Measurements from ENCODE around the gene TNS4. TPM values are rescaled to one million over a fixed set of nuclear protein-coding genes. Genes with fewer than 3 reads are reported as not detected.

TNS4 gene
- total RNA-seq, 1 experiment from 2014 or later = 522 TPM

- no peaks in the 10 kb centered on the region for H3K27me3 Mint-ChIP-seq (ENCODE audit: insufficient read depth, unreplicated experiment)
- peaks cover 68% of the 10 kb centered on the region for H3K4me1 Mint-ChIP-seq (ENCODE audit: insufficient read depth, unreplicated experiment)
- POLR2A ChIA-PET = interaction anchor here (1.2 to 21.4 kb wide), 5 partner anchors 10 to 54 kb away, joined by 3 to 703 read pairs (median 199); partner anchors contain the start of gene TNS4
- no TSS peak for BruUV-seq (replicated peaks)
- H3K27ac Mint-ChIP-seq (ENCODE audit: low read depth, unreplicated experiment) = peak overlapping the region; percentile 89
- DNase-seq (ENCODE audit: unreplicated experiment) = peak; percentile 73
- intact Hi-C loops (cut with micrococcal nuclease) = loop anchor here (2.0 kb wide), 1 partner anchor 16 kb away; no protein-coding TSS in a partner anchor
- peaks cover 100% of the 10 kb centered on the region for H3K36me3 Mint-ChIP-seq (ENCODE audit: insufficient read depth, unreplicated experiment)
- TF ChIP-seq CTCF (IDR thresholded peaks at IDR 0.05; ENCODE audit: unreplicated experiment) = no peak
- CTCF ChIA-PET = interaction anchor here (0.5 to 1.4 kb wide), 3 partner anchors 21 to 52 kb away, joined by 3 read pairs; no protein-coding TSS in a partner anchor
- no peaks in the 10 kb centered on the region for H3K9me3 Mint-ChIP-seq (ENCODE audit: unreplicated experiment)
- H3K4me3 Mint-ChIP-seq (ENCODE audit: unreplicated experiment) = no peak overlapping the region
Measured at GRCh38 chr17:40480501-40481003, 20.9 kb downstream of the TNS4 start.

- DNase-seq (ENCODE audit: unreplicated experiment) = no peak
- BruUV-seq (replicated peaks) = no TSS peak
- Mint-ChIP-seq H3K9me3 (ENCODE audit: unreplicated experiment) (no peaks in the 10 kb centered on the region), H3K4me3 (ENCODE audit: unreplicated experiment) (no peak overlapping the region), H3K4me1 (ENCODE audit: insufficient read depth, unreplicated experiment) (peaks cover 62% of the 10 kb centered on the region), H3K36me3 (ENCODE audit: insufficient read depth, unreplicated experiment) (peaks cover 100% of the 10 kb centered on the region), H3K27me3 (ENCODE audit: insufficient read depth, unreplicated experiment) (no peaks in the 10 kb centered on the region), H3K27ac (ENCODE audit: low read depth, unreplicated experiment) (peak overlapping the region; percentile 89)
- ChIA-PET POLR2A (interaction anchor here (0.7 to 21.4 kb wide), 8 partner anchors 8 to 81 kb away, joined by 3 to 703 read pairs (median 23); partner anchors contain the start of gene TNS4), CTCF (interaction anchor here (1.4 kb wide), 1 partner anchor 53 kb away, joined by 3 read pairs; no protein-coding TSS in a partner anchor)
- intact Hi-C loops (cut with micrococcal nuclease) = loop anchor here (2.0 kb wide), 1 partner anchor 17 kb away; no protein-coding TSS in a partner anchor
- TF ChIP-seq CTCF (IDR thresholded peaks at IDR 0.05; ENCODE audit: unreplicated experiment) = no peak
Measured at GRCh38 chr17:40479754-40480480, 21.5 kb downstream of the TNS4 start.

GRCh38 chr17:40478486-40478885 lies 22.9 kb downstream of the TNS4 start:
- no TSS peak for BruUV-seq (replicated peaks)
- peak overlapping the region; percentile 89 for H3K27ac Mint-ChIP-seq (ENCODE audit: low read depth, unreplicated experiment)
- no peak for DNase-seq (ENCODE audit: unreplicated experiment)
- H3K4me3 Mint-ChIP-seq (ENCODE audit: unreplicated experiment) = no peak overlapping the region
- intact Hi-C loops (cut with micrococcal nuclease) = no loop called here
- ChIA-PET CTCF (interaction anchor here (0.5 to 1.2 kb wide), 3 partner anchors 20 to 240 kb away, joined by 3 to 5 read pairs (median 4); no protein-coding TSS in a partner anchor), POLR2A (interaction anchor here (4.5 to 21.4 kb wide), 7 partner anchors 8 to 56 kb away, joined by 22 to 703 read pairs (median 77); partner anchors contain the start of gene TNS4)
- no peak for TF ChIP-seq CTCF (IDR thresholded peaks at IDR 0.05; ENCODE audit: unreplicated experiment)
- no peaks in the 10 kb centered on the region for H3K9me3 Mint-ChIP-seq (ENCODE audit: unreplicated experiment)
- peaks cover 100% of the 10 kb centered on the region for H3K36me3 Mint-ChIP-seq (ENCODE audit: insufficient read depth, unreplicated experiment)
- peaks cover 58% of the 10 kb centered on the region for H3K4me1 Mint-ChIP-seq (ENCODE audit: insufficient read depth, unreplicated experiment)
- no peaks in the 10 kb centered on the region for H3K27me3 Mint-ChIP-seq (ENCODE audit: insufficient read depth, unreplicated experiment)

GRCh38 chr17:40477796-40478195 lies 23.6 kb downstream of the TNS4 start:
- ChIA-PET CTCF (interaction anchor here (0.7 to 1.2 kb wide), 3 partner anchors 20 to 56 kb away, joined by 3 to 4 read pairs (median 3); no protein-coding TSS in a partner anchor), POLR2A (interaction anchor here (3.5 to 21.4 kb wide), 8 partner anchors 8 to 70 kb away, joined by 19 to 703 read pairs (median 54); partner anchors contain the start of gene TNS4)
- Mint-ChIP-seq H3K4me1 (ENCODE audit: insufficient read depth, unreplicated experiment) (peaks cover 56% of the 10 kb centered on the region), H3K4me3 (ENCODE audit: unreplicated experiment) (no peak overlapping the region), H3K9me3 (ENCODE audit: unreplicated experiment) (no peaks in the 10 kb centered on the region), H3K27me3 (ENCODE audit: insufficient read depth, unreplicated experiment) (no peaks in the 10 kb centered on the region), H3K36me3 (ENCODE audit: insufficient read depth, unreplicated experiment) (peaks cover 100% of the 10 kb centered on the region), H3K27ac (ENCODE audit: low read depth, unreplicated experiment) (peak overlapping the region; percentile 17)
- no peak for DNase-seq (ENCODE audit: unreplicated experiment)
- BruUV-seq (replicated peaks) = no TSS peak
- no peak for TF ChIP-seq CTCF (IDR thresholded peaks at IDR 0.05; ENCODE audit: unreplicated experiment)
- intact Hi-C loops (cut with micrococcal nuclease) = no loop called here
